A549 (cell line): ENCODE data around the gene TDRD3. TPM values are rescaled to one million over a fixed set of nuclear protein-coding genes. Genes with fewer than 3 reads are reported as not detected.

Experiments
- ATAC-seq, 2 experiments: fragments of 200-7000 bp in 1 of 2; fragments of >200 bp in 1 of 2; cut with Nextera tagmentation in 1 of 2; cut with Tn5 transposase in 1 of 2; 3 replicates each; pipeline versions ENCODE4 v1.8.0 to v1.9.1; 2018 to 2020; ENCODE audit warnings: mild to moderate bottlenecking in 1 of 2, moderate library complexity in 1 of 2
- CTCF ChIA-PET: fragments of 300-600 bp; sonication (Branson Sonifier 250); formaldehyde crosslinking; extraction: SDS; loops from one replicate; lab custom pipeline; 2021; ENCODE audit warnings: antibody characterized with exemption, inconsistent platforms; lab: Yijun Ruan, JAX
- POLR2A ChIA-PET: fragments of 350-600 bp; formaldehyde crosslinking; extraction: SDS; loops from one replicate; lab custom pipeline; 2021; ENCODE audit warnings: antibody characterized with exemption, inconsistent platforms; lab: Yijun Ruan, JAX
- DNase-seq, 2 experiments: peaks; one replicate each; pipeline versions ENCODE4 v3.0.0 to v3.0.0-alpha.2; 2011 to 2016; ENCODE audit warnings: low read depth in 1 of 2, low spot score in 1 of 2
- FAIRE-seq: peaks from 2 replicates; lab custom pipeline; 2011; peaks lifted over from hg19 to GRCh38; lab: Jason Lieb, UNC
- H3K27ac ChIP-seq, 2 experiments: fragments of >200 bp; sonication (Bioruptor Twin); formaldehyde crosslinking; 3 replicates each; pipeline ENCODE4 v1.5.1; 2016 to 2017
- H3K4me1 ChIP-seq: fragments of >200 bp; sonication (Bioruptor Twin); formaldehyde crosslinking; 3 replicates; pipeline ENCODE4 v1.6.1; 2016
- H3K4me2 ChIP-seq: fragments of >200 bp; sonication (Bioruptor Twin); formaldehyde crosslinking; 3 replicates; pipeline ENCODE4 v1.6.1; 2016
- H3K4me3 ChIP-seq: fragments of >200 bp; sonication (Bioruptor Twin); formaldehyde crosslinking; 3 replicates; pipeline ENCODE4 v1.5.1; 2016
- H3K9me3 ChIP-seq: fragments of >200 bp; sonication (Bioruptor Twin); formaldehyde crosslinking; 3 replicates; pipeline ENCODE4 v1.6.1; 2016
- BHLHE40 ChIP-seq: IDR thresholded peaks from 2 replicates; pipeline ENCODE4 v1.6.1; 2012; ENCODE audit warnings: low read depth, low read length, inconsistent platforms
- CBX2 ChIP-seq: fragments of 200-600 bp; sonication (generic); IDR thresholded peaks from 2 replicates; pipeline ENCODE4 v1.6.1; 2016; ENCODE audit warnings: low read depth, mild to moderate bottlenecking, borderline replicate concordance
- CBX8 ChIP-seq: fragments of 200-600 bp; sonication (generic); IDR thresholded peaks from 2 replicates; pipeline ENCODE4 v1.6.1; 2016
- CEBPB ChIP-seq, 2 experiments: fragments of >200 bp in 1 of 2; sonication (Bioruptor Twin) in 1 of 2; formaldehyde crosslinking in 1 of 2; IDR thresholded peaks; 2 replicates each; pipeline ENCODE4 v1.6.1; 2012 to 2016
- CHD2 ChIP-seq: fragments of 150-350 bp; IDR thresholded peaks from 2 replicates; pipeline ENCODE4 v1.6.1; 2014; ENCODE audit warnings: low read length; ENCODE audit not compliant: partially characterized antibody
- CHD4 ChIP-seq: fragments of 200-600 bp; sonication (generic); IDR thresholded peaks from 2 replicates; pipeline ENCODE4 v1.6.1; 2016; ENCODE audit warnings: antibody characterized with exemption, mild to moderate bottlenecking, borderline replicate concordance
- CTCF ChIP-seq: fragments of >200 bp; sonication (Bioruptor Twin); formaldehyde crosslinking; IDR thresholded peaks from 3 replicates; pipeline ENCODE4 v1.5.1; 2016
- EHMT2 ChIP-seq: fragments of 200-600 bp; sonication (generic); IDR thresholded peaks from 2 replicates; pipeline ENCODE4 v1.6.1; 2016; ENCODE audit warnings: antibody characterized with exemption, low read depth, mild to moderate bottlenecking, moderate library complexity
- HDAC2 ChIP-seq: fragments of 200-600 bp; sonication (generic); IDR thresholded peaks from 2 replicates; pipeline ENCODE4 v1.6.1; 2016
- HEYL ChIP-seq: fragments of 250-450 bp; sonication (Bioruptor Pico); IDR thresholded peaks from 2 replicates; pipeline ENCODE4 v1.8.0; 2021; ENCODE audit warnings: mild to moderate bottlenecking, moderate library complexity
- HMGXB4 ChIP-seq: fragments of 250-450 bp; sonication (Bioruptor Pico); IDR thresholded peaks from 2 replicates; pipeline ENCODE4 v1.5.0; 2021; ENCODE audit warnings: mild to moderate bottlenecking, moderate library complexity, borderline replicate concordance
- JUN ChIP-seq, 2 experiments: fragments of >200 bp; sonication (Bioruptor Twin); formaldehyde crosslinking; IDR thresholded peaks; 2 replicates in 1 of 2; 3 replicates in 1 of 2; pipeline ENCODE4 v1.6.1; 2016 to 2017
- KDM1A ChIP-seq: fragments of 200-600 bp; sonication (generic); IDR thresholded peaks from 2 replicates; pipeline ENCODE4 v1.6.1; 2016; ENCODE audit warnings: low read depth, mild to moderate bottlenecking
- MAFK ChIP-seq: fragments of 450-650 bp; IDR thresholded peaks from 2 replicates; pipeline ENCODE4 v1.6.1; 2014; ENCODE audit not compliant: partially characterized antibody
- MYC ChIP-seq: IDR thresholded peaks from 2 replicates; pipeline ENCODE4 v1.6.1; 2012; ENCODE audit warnings: mild to moderate bottlenecking, inconsistent platforms, low read length, improper control_type of control experiment, borderline replicate concordance
- NFE2L2 ChIP-seq: fragments of 150-350 bp; conservative IDR thresholded peaks from 2 replicates; pipeline ENCODE4 v1.6.1; 2014; ENCODE audit warnings: low read length
- NR3C1 ChIP-seq: fragments of >200 bp; sonication (Bioruptor Twin); formaldehyde crosslinking; IDR thresholded peaks from 3 replicates; pipeline ENCODE4 v1.6.1; 2017
- PHF8 ChIP-seq: fragments of 200-600 bp; sonication (generic); IDR thresholded peaks from 2 replicates; pipeline ENCODE4 v1.6.1; 2016; ENCODE audit warnings: low read depth, mild to moderate bottlenecking, antibody characterized with exemption, moderate library complexity, borderline replicate concordance
- POLR2A ChIP-seq: IDR thresholded peaks from 2 replicates; pipeline ENCODE4 v1.6.1; 2012; ENCODE audit warnings: mild to moderate bottlenecking, low read length
- RARB ChIP-seq: fragments of 250-450 bp; sonication (Bioruptor Pico); IDR thresholded peaks from 2 replicates; pipeline ENCODE4 v1.8.0; 2021; ENCODE audit warnings: mild to moderate bottlenecking, moderate library complexity
- RCOR1 ChIP-seq: fragments of 150-350 bp; IDR thresholded peaks from 2 replicates; pipeline ENCODE4 v1.6.1; 2014; ENCODE audit warnings: antibody characterized with exemption, low read length, low read depth
- SMC3 ChIP-seq: fragments of >200 bp; sonication (Bioruptor Twin); formaldehyde crosslinking; IDR thresholded peaks from 3 replicates; pipeline ENCODE4 v1.6.1; 2018; ENCODE audit warnings: inconsistent platforms
- SREBF2 ChIP-seq: fragments of 450-650 bp; IDR thresholded peaks from 2 replicates; pipeline ENCODE4 v1.6.1; 2014; ENCODE audit warnings: mild to moderate bottlenecking, moderate library complexity
- TP53 ChIP-seq: fragments of 250-450 bp; sonication (Bioruptor Pico); IDR thresholded peaks from 2 replicates; pipeline ENCODE4 v1.5.0; 2021; ENCODE audit warnings: mild to moderate bottlenecking, moderate library complexity
- ZFP36 ChIP-seq: fragments of 450-650 bp; IDR thresholded peaks from 2 replicates; pipeline ENCODE4 v1.6.1; 2014; ENCODE audit warnings: borderline replicate concordance; ENCODE audit not compliant: partially characterized antibody
- ZSCAN20 ChIP-seq: fragments of 250-450 bp; sonication (Bioruptor Pico); IDR thresholded peaks from 2 replicates; pipeline ENCODE4 v1.8.0; 2022; ENCODE audit warnings: mild to moderate bottlenecking, moderate library complexity
- WGBS: methylation state at CpG from one replicate; pipeline ENCODE4 v1.1.6; 2017; ENCODE audit errors: missing lambda C conversion rate; 5-methylcytosine and 5-hydroxymethylcytosine counted together
- polyA plus RNA-seq, 4 experiments: library from polyadenylated mRNA; depleted of rRNA in 3 of 4; stranded (reverse); fragments of >200 nt; fragmentation: RNase III in 1 of 4; extraction: RNeasy Plus Mini Kit Qiagen cat#74134 plus additional on column Dnase treatment in 1 of 4; gene quantifications; 2 replicates in 3 of 4; 3 replicates in 1 of 4; pipeline ENCODE4 v1.2.3, GENCODE V29; 2011 to 2017
- TF ChIP-seq, protein P1 (sequence below): fragments of >200 bp; sonication (Bioruptor Twin); formaldehyde crosslinking; IDR thresholded peaks from 3 replicates; pipeline ENCODE4 v1.6.1; 2016
- TF ChIP-seq, protein P2 (sequence below): fragments of 200-600 bp; sonication (generic); IDR thresholded peaks from 2 replicates; pipeline ENCODE4 v1.6.1; 2016; ENCODE audit warnings: antibody characterized with exemption, mild to moderate bottlenecking, moderate library complexity
- TF ChIP-seq, protein P3 (sequence below): fragments of 250-450 bp; sonication (Bioruptor Pico); IDR thresholded peaks from 2 replicates; pipeline ENCODE4 v1.5.0; 2020; ENCODE audit warnings: low read depth, mild to moderate bottlenecking, moderate library complexity

The TDRD3 gene
- polyA plus RNA-seq, 2 of the 4 experiments (the other 2 are of a cell fraction): 5.7 to 11.8 TPM

GRCh38 chr13:60619461-60619860 is 222.4 kb downstream of the TDRD3 start:
- TF ChIP-seq CBX2: no peak
- no peak for TF ChIP-seq MYC
- no peak for TF ChIP-seq BHLHE40
- TF ChIP-seq EHMT2: no peak
- no peak for TF ChIP-seq POLR2A
- no peak for TF ChIP-seq JUN (IDR thresholded peaks at IDR 0.05)
- TF ChIP-seq MAFK: no peak
- TF ChIP-seq KDM1A: no peak
- TF ChIP-seq ZFP36: no peak
- no peak for TF ChIP-seq ZSCAN20 (CRISPR knock-in tag)
- TF ChIP-seq RARB: no peak
- no peak for TF ChIP-seq PHF8
- TF ChIP-seq CEBPB (IDR thresholded peaks at IDR 0.05): no peak
- no peak for TF ChIP-seq SREBF2
- TF ChIP-seq HMGXB4: no peak
- no peak for TF ChIP-seq CTCF
- TF ChIP-seq CBX8: no peak
- TF ChIP-seq, protein P1, sequence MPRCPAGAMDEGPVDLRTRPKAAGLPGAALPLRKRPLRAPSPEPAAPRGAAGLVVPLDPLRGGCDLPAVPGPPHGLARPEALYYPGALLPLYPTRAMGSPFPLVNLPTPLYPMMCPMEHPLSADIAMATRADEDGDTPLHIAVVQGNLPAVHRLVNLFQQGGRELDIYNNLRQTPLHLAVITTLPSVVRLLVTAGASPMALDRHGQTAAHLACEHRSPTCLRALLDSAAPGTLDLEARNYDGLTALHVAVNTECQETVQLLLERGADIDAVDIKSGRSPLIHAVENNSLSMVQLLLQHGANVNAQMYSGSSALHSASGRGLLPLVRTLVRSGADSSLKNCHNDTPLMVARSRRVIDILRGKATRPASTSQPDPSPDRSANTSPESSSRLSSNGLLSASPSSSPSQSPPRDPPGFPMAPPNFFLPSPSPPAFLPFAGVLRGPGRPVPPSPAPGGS: no peak
- TF ChIP-seq NFE2L2: no peak
- no peak for TF ChIP-seq NR3C1
- no peak for DNase-seq
- no peak for ATAC-seq
- FAIRE-seq: no peak
- H3K27ac ChIP-seq: no peak overlapping the region
- CTCF ChIA-PET: no interaction called here
- 7% methylated on average over 2 of the region's 2 CpGs for WGBS
- H3K4me2 ChIP-seq: no peak overlapping the region
- POLR2A ChIA-PET: no interaction called here
- H3K4me3 ChIP-seq: no peak overlapping the region
- no peaks in the 10 kb centered on the region for H3K9me3 ChIP-seq
- H3K4me1 ChIP-seq: no peaks in the 10 kb centered on the region

- Histone ChIP-seq H3K9me3 (no peaks in the 10 kb centered on the region), H3K27ac (no peak overlapping the region), H3K4me3 (no peak overlapping the region), H3K4me2 (no peak overlapping the region), H3K4me1 (no peaks in the 10 kb centered on the region)
- ChIA-PET POLR2A (no interaction called here), CTCF (no interaction called here)
- no peak for DNase-seq
- no peak for FAIRE-seq
- TF ChIP-seq POLR2A (no peak), CHD2 (no peak), HDAC2 (no peak), HEYL (CRISPR knock-in tag) (no peak), TP53 (CRISPR knock-in tag) (no peak), SMC3 (no peak), SREBF2 (no peak), RCOR1 (no peak), CHD4 (no peak), BHLHE40 (no peak)
- TF ChIP-seq, protein P2, sequence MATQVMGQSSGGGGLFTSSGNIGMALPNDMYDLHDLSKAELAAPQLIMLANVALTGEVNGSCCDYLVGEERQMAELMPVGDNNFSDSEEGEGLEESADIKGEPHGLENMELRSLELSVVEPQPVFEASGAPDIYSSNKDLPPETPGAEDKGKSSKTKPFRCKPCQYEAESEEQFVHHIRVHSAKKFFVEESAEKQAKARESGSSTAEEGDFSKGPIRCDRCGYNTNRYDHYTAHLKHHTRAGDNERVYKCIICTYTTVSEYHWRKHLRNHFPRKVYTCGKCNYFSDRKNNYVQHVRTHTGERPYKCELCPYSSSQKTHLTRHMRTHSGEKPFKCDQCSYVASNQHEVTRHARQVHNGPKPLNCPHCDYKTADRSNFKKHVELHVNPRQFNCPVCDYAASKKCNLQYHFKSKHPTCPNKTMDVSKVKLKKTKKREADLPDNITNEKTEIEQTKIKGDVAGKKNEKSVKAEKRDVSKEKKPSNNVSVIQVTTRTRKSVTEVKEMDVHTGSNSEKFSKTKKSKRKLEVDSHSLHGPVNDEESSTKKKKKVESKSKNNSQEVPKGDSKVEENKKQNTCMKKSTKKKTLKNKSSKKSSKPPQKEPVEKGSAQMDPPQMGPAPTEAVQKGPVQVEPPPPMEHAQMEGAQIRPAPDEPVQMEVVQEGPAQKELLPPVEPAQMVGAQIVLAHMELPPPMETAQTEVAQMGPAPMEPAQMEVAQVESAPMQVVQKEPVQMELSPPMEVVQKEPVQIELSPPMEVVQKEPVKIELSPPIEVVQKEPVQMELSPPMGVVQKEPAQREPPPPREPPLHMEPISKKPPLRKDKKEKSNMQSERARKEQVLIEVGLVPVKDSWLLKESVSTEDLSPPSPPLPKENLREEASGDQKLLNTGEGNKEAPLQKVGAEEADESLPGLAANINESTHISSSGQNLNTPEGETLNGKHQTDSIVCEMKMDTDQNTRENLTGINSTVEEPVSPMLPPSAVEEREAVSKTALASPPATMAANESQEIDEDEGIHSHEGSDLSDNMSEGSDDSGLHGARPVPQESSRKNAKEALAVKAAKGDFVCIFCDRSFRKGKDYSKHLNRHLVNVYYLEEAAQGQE: no peak
- TF ChIP-seq, protein P3, sequence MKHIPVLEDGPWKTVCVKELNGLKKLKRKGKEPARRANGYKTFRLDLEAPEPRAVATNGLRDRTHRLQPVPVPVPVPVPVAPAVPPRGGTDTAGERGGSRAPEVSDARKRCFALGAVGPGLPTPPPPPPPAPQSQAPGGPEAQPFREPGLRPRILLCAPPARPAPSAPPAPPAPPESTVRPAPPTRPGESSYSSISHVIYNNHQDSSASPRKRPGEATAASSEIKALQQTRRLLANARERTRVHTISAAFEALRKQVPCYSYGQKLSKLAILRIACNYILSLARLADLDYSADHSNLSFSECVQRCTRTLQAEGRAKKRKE: no peak
- WGBS: 26% methylated on average over 5 of the region's 5 CpGs
- no peak for ATAC-seq
Measured at GRCh38 chr13:60620611-60621395, 223.8 kb downstream of the TDRD3 start.
